ENCODE measurements around the gene GHRH. TPM values are rescaled to one million over a fixed set of nuclear protein-coding genes. Genes with fewer than 3 reads are reported as not detected.

Gene GHRH
- total RNA-seq, 6 experiments from 2014 or later = not detected

- peaks cover 0 to 21% (median 4%) of the 10 kb centered on the region in 4 donors for H3K4me1 ChIP-seq
- peaks cover 0 to 3% (median 0%) of the 10 kb centered on the region in 4 donors for H3K36me3 ChIP-seq
- H3K27me3 ChIP-seq = no peaks in the 10 kb centered on the region
- H3K9me3 ChIP-seq = no peaks in the 10 kb centered on the region
- no peak for ATAC-seq
- H3K27ac ChIP-seq = no peak overlapping the region
- DNase-seq = no peak
- no peak overlapping the region for H3K4me3 ChIP-seq
- 100% methylated on average over 1 of the region's 1 CpG for WGBS (ENCODE audit: insufficient coverage, low coverage, low lambda C conversion rate, missing lambda C conversion rate)
- intact Hi-C loops (cut with DNase I) = no loop called here
- no peak for TF ChIP-seq CTCF (IDR thresholded peaks at IDR 0.05)
- no peak for TF ChIP-seq POLR2A (IDR thresholded peaks at IDR 0.05)
Observed at GRCh38 chr20:37247547-37247946, 14.1 kb downstream of the GHRH start.

- no peaks in the 10 kb centered on the region for H3K27me3 ChIP-seq
- WGBS (ENCODE audit: insufficient coverage, low coverage, low lambda C conversion rate, missing lambda C conversion rate) = 37% methylated on average over 5 of the region's 5 CpGs
- DNase-seq (no peak), ATAC-seq (no peak)
- H3K27ac ChIP-seq = no peak overlapping the region
- peaks cover 0 to 24% (median 4%) of the 10 kb centered on the region in 4 donors for H3K4me1 ChIP-seq
- intact Hi-C loops (cut with DNase I) = no loop called here
- TF ChIP-seq POLR2A (IDR thresholded peaks at IDR 0.05) (no peak), CTCF (IDR thresholded peaks at IDR 0.05) (no peak)
- H3K4me3 ChIP-seq = no peak overlapping the region
- no peaks in the 10 kb centered on the region for H3K9me3 ChIP-seq
- H3K36me3 ChIP-seq = peaks cover 0 to 7% (median under 1%) of the 10 kb centered on the region in 4 donors
Observed at GRCh38 chr20:37246736-37247135, 14.9 kb downstream of the GHRH start.

- H3K4me1 ChIP-seq = peaks cover 0 to 24% (median 4%) of the 10 kb centered on the region in 4 donors
- H3K4me3 ChIP-seq = no peak overlapping the region
- DNase-seq = no peak
- H3K9me3 ChIP-seq = no peaks in the 10 kb centered on the region
- intact Hi-C loops (cut with DNase I) = no loop called here
- H3K27ac ChIP-seq = no peak overlapping the region
- H3K36me3 ChIP-seq = peaks cover 0 to 17% (median 8%) of the 10 kb centered on the region in 4 donors
- TF ChIP-seq CTCF (IDR thresholded peaks at IDR 0.05) = no peak
- no peak for TF ChIP-seq POLR2A (IDR thresholded peaks at IDR 0.05)
- no peak for ATAC-seq
- H3K27me3 ChIP-seq = no peaks in the 10 kb centered on the region
- WGBS (ENCODE audit: insufficient coverage, low coverage, low lambda C conversion rate, missing lambda C conversion rate) = 85% methylated on average over 22 of the region's 25 CpGs
Observed at GRCh38 chr20:37245216-37246150, 16.1 kb downstream of the GHRH start.

- H3K27ac ChIP-seq = no peak overlapping the region
- no peak for DNase-seq
- peaks cover 0 to 26% (median 8%) of the 10 kb centered on the region in 4 donors for H3K36me3 ChIP-seq
- no peaks in the 10 kb centered on the region for H3K27me3 ChIP-seq
- TF ChIP-seq CTCF (IDR thresholded peaks at IDR 0.05) = no peak
- no peak for TF ChIP-seq POLR2A (IDR thresholded peaks at IDR 0.05)
- H3K4me1 ChIP-seq = peaks cover 0 to 24% (median 4%) of the 10 kb centered on the region in 4 donors
- H3K4me3 ChIP-seq = no peak overlapping the region
- ATAC-seq = no peak
- WGBS (ENCODE audit: insufficient coverage, low coverage, low lambda C conversion rate, missing lambda C conversion rate) = 74% methylated on average over 5 of the region's 5 CpGs
- intact Hi-C loops (cut with DNase I) = no loop called here
- H3K9me3 ChIP-seq = no peaks in the 10 kb centered on the region
Observed at GRCh38 chr20:37244572-37244957, 17.0 kb downstream of the GHRH start.

Data from right lobe of liver (tissue), 6 donors.